Body of pancreas (tissue), 4 donors: Measurements from ENCODE around the gene PPME1. TPM values are rescaled to one million over a fixed set of nuclear protein-coding genes. Genes with fewer than 3 reads are reported as not detected.
A peak's percentile ranks its signal among the peaks of the same experiment; 100 is the strongest.
"Not testable (repeated sequence)": the region's sequence is repeated elsewhere in the genome, so short reads cannot be mapped to it uniquely, and the experiment has no call there.

ENCODE experiments used
- ATAC-seq: fragments of 150-250 bp; one replicate; pipeline ENCODE4 v1.9.1; 2016
- DNase-seq, 4 donors: peaks; one replicate each; pipeline ENCODE4 v3.0.0-alpha.2; 2019
- H3K27ac ChIP-seq, 4 donors: fragments of 200-600 bp; sonication (generic); 1 replicate in 3 of 4; 2 replicates in 1 of 4; pipeline versions ENCODE4 v1.5.1 to v1.6.1; 2016 to 2019; ENCODE audit warnings: mild to moderate bottlenecking in 1 of 4, mixed read lengths in 1 of 4, moderate library complexity in 1 of 4
- H3K27me3 ChIP-seq, 2 donors: fragments of 200-600 bp; sonication (generic); one replicate each; pipeline ENCODE4 v1.6.0; 2016; ENCODE audit warnings: mild to moderate bottlenecking in 1 of 2
- H3K36me3 ChIP-seq, 2 donors: fragments of 200-600 bp; sonication (generic); replicated peaks in 1 of 2; 2 replicates each; pipeline ENCODE4 v1.5.1; 2016; ENCODE audit warnings: low read depth in 2 of 2; ENCODE audit not compliant: insufficient read depth in 1 of 2
- H3K4me1 ChIP-seq: fragments of 200-600 bp; sonication (generic); one replicate; pipeline ENCODE4 v1.6.0; 2016
- H3K4me3 ChIP-seq, 2 donors: fragments of 200-600 bp; sonication (generic); 1 replicate in 1 of 2; 2 replicates in 1 of 2; pipeline ENCODE4 v1.5.1; 2016 to 2019
- H3K9me3 ChIP-seq, 3 donors: fragments of 200-600 bp; sonication (generic); 1 replicate in 2 of 3; 2 replicates in 1 of 3; pipeline ENCODE4 v1.5.1; 2016
- POLR2A ChIP-seq, 3 donors: fragments of 450-650 bp; IDR thresholded peaks; one replicate each; pipeline ENCODE4 v1.6.1; 2016; ENCODE audit warnings: antibody characterized with exemption in 3 of 3, mild to moderate bottlenecking in 2 of 3
- WGBS, 2 donors: methylation state at CpG; one replicate each; pipeline ENCODE4 v1.1.5; 2017; 5-methylcytosine and 5-hydroxymethylcytosine counted together
- intact Hi-C: fragments of 100-400 bp; cut with DNase I; formaldehyde crosslinking; loops from one replicate; pipeline ENCODE4 v1.15.1; 2023
- total RNA-seq, 2 donors: library from RNA; depleted of rRNA; stranded (reverse); fragments of >200 nt; gene quantifications; one replicate each; pipeline ENCODE4 v1.1.0, GENCODE V29; 2016
- TF ChIP-seq, protein P1 (sequence below), 7 experiments: fragments of 450-650 bp in 4 of 7; fragments of 200-600 bp in 3 of 7; sonication (generic) in 3 of 7; IDR thresholded peaks; one replicate each; pipeline ENCODE4 v1.5.1; 2016 to 2019; ENCODE audit warnings: antibody characterized with exemption in 7 of 7

Gene PPME1
- total RNA-seq, 2 donors from 2014 or later: 10.9 to 12.9 TPM

DNA sequence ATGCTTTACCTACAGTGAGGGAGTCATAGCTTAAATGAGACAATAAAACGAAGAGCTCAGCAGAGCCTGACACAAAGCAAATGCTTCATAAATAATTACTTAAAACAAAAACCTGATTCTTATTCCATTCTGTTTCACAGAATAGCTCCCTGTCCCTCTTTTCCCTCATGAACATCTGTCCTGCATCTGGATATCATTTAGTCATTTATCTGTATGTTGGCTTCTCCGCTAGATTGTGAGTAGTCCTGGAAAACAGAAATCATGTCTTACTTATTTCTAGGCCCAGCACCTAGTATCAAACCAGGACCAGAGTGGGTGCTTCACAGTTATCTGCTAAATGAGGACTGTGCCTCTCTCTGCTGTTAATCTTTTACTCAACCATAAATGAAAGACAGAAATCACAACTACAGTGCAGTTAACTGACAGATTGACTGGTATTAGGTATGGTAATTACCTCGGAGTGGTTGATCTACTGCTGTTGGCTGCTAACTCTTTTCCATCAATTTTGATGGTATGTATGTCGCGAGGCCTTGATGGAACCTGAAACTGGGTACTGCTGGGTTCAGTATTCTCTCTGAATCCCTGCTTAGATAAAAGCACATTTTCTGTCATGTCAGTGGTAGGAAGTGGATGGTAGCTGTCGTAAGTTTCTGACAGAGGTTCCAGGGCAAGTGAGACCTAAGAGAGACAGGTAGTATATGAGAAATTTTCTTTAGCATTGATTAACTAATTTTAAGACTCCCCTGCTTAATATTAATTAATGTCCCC lies 31.8 kb upstream of the PPME1 start:
- peak overlapping the region in 1 of 4 donors; percentile 49 for H3K27ac ChIP-seq
- H3K27me3 ChIP-seq: no peaks in the 10 kb centered on the region
- WGBS, 2 donors: 87 to 88% methylated on average over 6 of the region's 6 CpGs
- no peak overlapping the region for H3K4me3 ChIP-seq
- no peak for ATAC-seq
- peaks cover 8% of the 10 kb centered on the region for H3K4me1 ChIP-seq
- DNase-seq: no peak
- H3K9me3 ChIP-seq: no peaks in the 10 kb centered on the region
- intact Hi-C loops: no loop called here
- no peak for TF ChIP-seq POLR2A (IDR thresholded peaks at IDR 0.05)
- TF ChIP-seq, protein P1, sequence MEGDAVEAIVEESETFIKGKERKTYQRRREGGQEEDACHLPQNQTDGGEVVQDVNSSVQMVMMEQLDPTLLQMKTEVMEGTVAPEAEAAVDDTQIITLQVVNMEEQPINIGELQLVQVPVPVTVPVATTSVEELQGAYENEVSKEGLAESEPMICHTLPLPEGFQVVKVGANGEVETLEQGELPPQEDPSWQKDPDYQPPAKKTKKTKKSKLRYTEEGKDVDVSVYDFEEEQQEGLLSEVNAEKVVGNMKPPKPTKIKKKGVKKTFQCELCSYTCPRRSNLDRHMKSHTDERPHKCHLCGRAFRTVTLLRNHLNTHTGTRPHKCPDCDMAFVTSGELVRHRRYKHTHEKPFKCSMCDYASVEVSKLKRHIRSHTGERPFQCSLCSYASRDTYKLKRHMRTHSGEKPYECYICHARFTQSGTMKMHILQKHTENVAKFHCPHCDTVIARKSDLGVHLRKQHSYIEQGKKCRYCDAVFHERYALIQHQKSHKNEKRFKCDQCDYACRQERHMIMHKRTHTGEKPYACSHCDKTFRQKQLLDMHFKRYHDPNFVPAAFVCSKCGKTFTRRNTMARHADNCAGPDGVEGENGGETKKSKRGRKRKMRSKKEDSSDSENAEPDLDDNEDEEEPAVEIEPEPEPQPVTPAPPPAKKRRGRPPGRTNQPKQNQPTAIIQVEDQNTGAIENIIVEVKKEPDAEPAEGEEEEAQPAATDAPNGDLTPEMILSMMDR (IDR thresholded peaks at IDR 0.05): no peak
- H3K36me3 ChIP-seq: no peaks in the 10 kb centered on the region

DNA sequence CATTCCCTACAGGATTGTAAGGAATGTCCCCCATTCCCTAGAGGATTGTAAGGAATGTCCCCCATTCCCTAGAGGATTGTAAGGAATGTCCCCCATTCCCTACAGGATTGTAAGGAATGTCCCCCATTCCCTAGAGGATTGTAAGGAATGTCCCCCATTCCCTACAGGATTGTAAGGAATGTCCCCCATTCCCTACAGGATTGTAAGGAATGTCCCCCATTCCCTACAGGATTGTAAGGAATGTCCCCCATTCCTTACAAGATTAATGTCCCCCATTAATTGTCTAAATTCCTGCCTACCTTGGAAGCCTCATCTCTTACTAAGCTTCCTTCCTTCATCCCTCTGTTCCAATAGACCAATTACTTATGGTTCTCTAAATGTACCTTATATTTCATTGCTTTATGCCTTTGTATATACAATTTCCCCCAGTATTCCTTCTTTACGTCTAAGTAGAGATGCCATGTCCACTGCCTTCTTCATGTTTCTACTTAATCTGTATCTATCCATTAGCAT lies 31.1 kb upstream of the PPME1 start:
- H3K36me3 ChIP-seq, ATAC-seq, H3K4me1 ChIP-seq, intact Hi-C loops, H3K27me3 ChIP-seq, H3K4me3 ChIP-seq, DNase-seq, H3K27ac ChIP-seq, H3K9me3 ChIP-seq: not testable (repeated sequence)
- 92 to 93% methylated on average over 1 of the region's 1 CpG for WGBS, 2 donors

DNA sequence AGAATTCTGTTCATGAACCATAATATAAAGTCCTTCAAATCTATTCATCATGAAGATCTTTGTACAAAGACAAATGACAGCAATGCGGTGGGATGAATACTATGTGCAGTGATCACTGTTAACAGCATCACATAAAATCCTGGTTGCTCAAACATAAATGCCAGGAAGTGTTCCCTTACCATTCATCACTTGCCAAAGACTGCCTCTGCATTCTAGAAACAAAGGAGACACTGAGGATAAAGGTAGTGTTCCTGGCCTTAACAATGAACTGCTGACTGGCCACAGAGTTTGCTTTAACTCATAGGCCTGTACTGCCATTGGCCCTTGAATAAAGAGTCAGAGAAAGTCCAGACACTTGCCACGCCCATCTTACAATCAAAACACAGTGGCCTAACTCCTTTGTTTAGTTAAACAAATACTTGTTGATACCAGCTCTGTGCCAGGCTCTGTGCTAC lies 29.8 kb upstream of the PPME1 start:
- H3K9me3 ChIP-seq: no peaks in the 10 kb centered on the region
- 86 to 88% methylated on average over 2 of the region's 2 CpGs for WGBS, 2 donors
- no peak for ATAC-seq

DNA sequence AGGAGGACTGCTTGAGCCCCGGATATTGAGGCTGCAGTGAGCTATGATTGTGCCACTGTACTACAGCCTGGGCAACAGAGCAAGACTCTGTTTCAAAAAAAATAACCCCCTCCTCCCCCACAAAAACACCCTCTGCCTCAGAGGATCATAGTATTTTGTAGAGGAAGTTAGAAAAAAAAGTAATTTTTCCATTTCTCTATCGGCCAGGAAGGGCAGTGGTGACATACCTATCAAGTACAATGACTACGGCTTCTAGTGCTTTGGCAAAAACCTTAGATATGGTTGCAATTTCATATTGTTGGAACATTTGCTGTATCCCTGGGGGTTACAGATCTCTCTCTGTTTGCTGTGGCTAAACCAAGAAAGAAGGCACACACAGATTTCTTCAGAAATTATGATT lies 29.2 kb upstream of the PPME1 start:
- no peak for DNase-seq
- no peak overlapping the region for H3K4me3 ChIP-seq
- H3K36me3 ChIP-seq: no peaks in the 10 kb centered on the region
- no peak overlapping the region for H3K27ac ChIP-seq
- ATAC-seq: no peak
- intact Hi-C loops: no loop called here
- no peaks in the 10 kb centered on the region for H3K27me3 ChIP-seq
- TF ChIP-seq, protein P1 (IDR thresholded peaks at IDR 0.05): no peak
- TF ChIP-seq POLR2A (IDR thresholded peaks at IDR 0.05): no peak
- peaks cover 8% of the 10 kb centered on the region for H3K4me1 ChIP-seq
- H3K9me3 ChIP-seq: no peaks in the 10 kb centered on the region
- WGBS, 2 donors: 79 to 83% methylated on average over 3 of the region's 3 CpGs

More for the DNA sequence above, 29.8 kb upstream of the PPME1 start:
- Histone ChIP-seq H3K27me3 (no peaks in the 10 kb centered on the region), H3K27ac (no peak overlapping the region), H3K4me3 (no peak overlapping the region), H3K4me1 (peaks cover 8% of the 10 kb centered on the region), H3K36me3 (no peaks in the 10 kb centered on the region)
- TF ChIP-seq, protein P1 (IDR thresholded peaks at IDR 0.05): no peak
- no peak for TF ChIP-seq POLR2A (IDR thresholded peaks at IDR 0.05)
- intact Hi-C loops: no loop called here
- no peak for DNase-seq

DNA sequence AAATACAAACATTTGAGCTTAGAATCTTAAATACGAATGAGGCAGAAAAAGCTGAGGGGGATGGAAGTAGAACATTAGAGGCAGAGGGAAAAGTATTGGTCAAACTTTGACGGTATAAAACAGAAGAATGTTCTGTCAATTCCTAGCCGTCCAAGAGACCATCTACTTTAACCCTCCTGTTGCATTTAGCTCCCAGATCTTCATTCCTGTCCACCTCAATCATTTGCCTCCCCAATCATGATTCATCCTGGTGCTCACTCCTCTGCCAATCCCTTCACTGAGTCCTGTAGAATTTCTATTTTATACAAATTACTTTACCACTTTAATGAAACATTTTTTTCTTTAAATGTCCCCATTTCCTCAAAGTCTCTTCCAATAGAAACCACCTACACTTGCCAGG lies 28.5 kb upstream of the PPME1 start:
- Histone ChIP-seq H3K27ac (no peak overlapping the region), H3K9me3 (no peaks in the 10 kb centered on the region), H3K4me3 (no peak overlapping the region), H3K27me3 (no peaks in the 10 kb centered on the region), H3K36me3 (no peaks in the 10 kb centered on the region), H3K4me1 (peaks cover 8% of the 10 kb centered on the region)
- ATAC-seq (no peak), DNase-seq (no peak)
- WGBS, 2 donors: 85 to 89% methylated on average over 3 of the region's 3 CpGs
- TF ChIP-seq, protein P1 (IDR thresholded peaks at IDR 0.05): no peak
- TF ChIP-seq POLR2A (IDR thresholded peaks at IDR 0.05): no peak
- intact Hi-C loops: no loop called here
